ENCODE data around the gene TBC1D2B.
A peak's percentile ranks its signal among the peaks of the same experiment; 100 is the strongest.

TBC1D2B gene

GRCh38 chr15:78024519-78024870, 53.0 kb downstream of the TBC1D2B start:
- no peak for DNase-seq

GRCh38 chr15:78023865-78024518, 53.5 kb downstream of the TBC1D2B start:
- no peak for DNase-seq

- DNase-seq = no peak
Measured at GRCh38 chr15:78023081-78023665, 54.3 kb downstream of the TBC1D2B start.

- DNase-seq = no peak
Measured at GRCh38 chr15:78021761-78022160, 55.8 kb downstream of the TBC1D2B start.

- DNase-seq = no peak
Measured at GRCh38 chr15:78020007-78020406, 57.5 kb downstream of the TBC1D2B start.

- peak in 1 of 2 donors; percentile 86 for DNase-seq
Measured at GRCh38 chr15:78018946-78019644, 58.4 kb downstream of the TBC1D2B start.

- no peak for DNase-seq
Measured at GRCh38 chr15:78018445-78018844, 59.1 kb downstream of the TBC1D2B start.

GRCh38 chr15:78016860-78017259, 60.7 kb downstream of the TBC1D2B start:
- no peak for DNase-seq

- no peak for DNase-seq
Measured at GRCh38 chr15:78012643-78013077, 64.9 kb downstream of the TBC1D2B start.

GRCh38 chr15:78010067-78010466, 67.4 kb downstream of the TBC1D2B start:
- DNase-seq = no peak

- DNase-seq = no peak
Measured at GRCh38 chr15:78007964-78008886, 69.3 kb downstream of the TBC1D2B start.

- no peak for DNase-seq
Measured at GRCh38 chr15:78007211-78007931, 70.1 kb downstream of the TBC1D2B start.

- DNase-seq = no peak
Measured at GRCh38 chr15:78006567-78007205, 70.8 kb downstream of the TBC1D2B start.

- DNase-seq = no peak
Measured at GRCh38 chr15:78004919-78005634, 72.4 kb downstream of the TBC1D2B start.

GRCh38 chr15:78004222-78004727, 73.2 kb downstream of the TBC1D2B start:
- no peak for DNase-seq

- DNase-seq = no peak
Measured at GRCh38 chr15:78003539-78004008, 73.9 kb downstream of the TBC1D2B start.

GRCh38 chr15:78002996-78003395, 74.5 kb downstream of the TBC1D2B start:
- DNase-seq = no peak

GRCh38 chr15:78001656-78002055, 75.9 kb downstream of the TBC1D2B start:
- DNase-seq = no peak

GRCh38 chr15:78000927-78001249, 76.6 kb downstream of the TBC1D2B start:
- DNase-seq = no peak

- peak in 1 of 2 donors; percentile 50 for DNase-seq
Measured at GRCh38 chr15:78000091-78000926, 77.2 kb downstream of the TBC1D2B start.
